Endodermal cell (in vitro differentiated cells): ENCODE measurements around the gene MAP3K3. TPM values are rescaled to one million over a fixed set of nuclear protein-coding genes. Genes with fewer than 3 reads are reported as not detected.

Experiments used
- DNase-seq: peaks from one replicate; pipeline ENCODE4 v3.0.0-alpha.2; 2017
- H3K27ac ChIP-seq: 2 replicates; pipeline ENCODE4 v1.5.1; 2013; ENCODE audit warnings: mild to moderate bottlenecking, low read depth, low read length, moderate library complexity
- H3K27me3 ChIP-seq: 2 replicates; pipeline ENCODE4 v1.6.1; 2013; ENCODE audit warnings: mild to moderate bottlenecking, low read length, moderate library complexity; ENCODE audit not compliant: insufficient read depth, control insufficient read depth, poor library complexity, severe bottlenecking
- H3K36me3 ChIP-seq: 2 replicates; pipeline ENCODE4 v1.7.0; 2013; ENCODE audit warnings: mild to moderate bottlenecking, low read length, moderate library complexity; ENCODE audit not compliant: control insufficient read depth, insufficient read depth
- H3K4me1 ChIP-seq: one replicate; pipeline ENCODE4 v1.7.0; 2013; ENCODE audit warnings: low read length; ENCODE audit not compliant: control insufficient read depth, insufficient read depth
- H3K4me3 ChIP-seq: 2 replicates; pipeline ENCODE4 v1.5.1; 2013; ENCODE audit warnings: mild to moderate bottlenecking, low read length, moderate library complexity
- H3K9ac ChIP-seq: 2 replicates; pipeline ENCODE4 v1.6.1; 2013; ENCODE audit warnings: mild to moderate bottlenecking, low read length, moderate library complexity; ENCODE audit not compliant: poor library complexity, severe bottlenecking; ENCODE audit errors: extremely low read depth
- H3K9me3 ChIP-seq: 2 replicates; pipeline ENCODE4 v1.6.1; 2013; ENCODE audit warnings: mild to moderate bottlenecking, low read length, moderate library complexity; ENCODE audit not compliant: control insufficient read depth
- H3K27ac Mint-ChIP-seq: 2 replicates; pipeline ENCODE4 v1.8.0; 2020; ENCODE audit warnings: mixed read lengths
- H3K27me3 Mint-ChIP-seq: 2 replicates; pipeline ENCODE4 v1.8.0; 2021; ENCODE audit warnings: mild to moderate bottlenecking, mixed read lengths; ENCODE audit not compliant: insufficient read depth
- H3K36me3 Mint-ChIP-seq: 2 replicates; pipeline ENCODE4 v1.8.0; 2020; ENCODE audit warnings: low read depth, mixed read lengths
- H3K4me1 Mint-ChIP-seq: 2 replicates; pipeline ENCODE4 v1.8.0; 2020; ENCODE audit warnings: mixed read lengths
- H3K4me3 Mint-ChIP-seq: 2 replicates; pipeline ENCODE4 v1.8.0; 2020; ENCODE audit warnings: mild to moderate bottlenecking, moderate library complexity, mixed read lengths
- H3K9me3 Mint-ChIP-seq: 2 replicates; pipeline ENCODE4 v1.8.0; 2020; ENCODE audit warnings: mild to moderate bottlenecking, mixed read lengths
- WGBS, 2 experiments: methylation state at CpG; one replicate each; pipeline versions ENCODE4 v1.1.5 to v1.1.7; 2013; ENCODE audit warnings: missing lambda C conversion rate in 2 of 2, mixed read lengths in 1 of 2; ENCODE audit not compliant: insufficient coverage in 1 of 2, insufficient read length in 1 of 2; 5-methylcytosine and 5-hydroxymethylcytosine counted together
- total RNA-seq, 2 donors: library from RNA; stranded (reverse); fragmentation: NEBNext Ultra II Directional in 1 of 2; extraction: Animal tissue kit (Norgen Biotek cat#: 25700) in 1 of 2; gene quantifications; 2 replicates in 1 of 2; 3 replicates in 1 of 2; pipeline ENCODE4 v1.2.1, GENCODE V29; 2021
- TF ChIP-seq, protein P1 (sequence below): fragments of 200-600 bp; sonication (generic); conservative IDR thresholded peaks from 2 replicates; pipeline ENCODE4 v1.5.0; 2021; ENCODE audit warnings: antibody characterized with exemption, mild to moderate bottlenecking

MAP3K3 gene
- total RNA-seq, 2 donors from 2014 or later, result 19.9 to 23.3 TPM

DNA sequence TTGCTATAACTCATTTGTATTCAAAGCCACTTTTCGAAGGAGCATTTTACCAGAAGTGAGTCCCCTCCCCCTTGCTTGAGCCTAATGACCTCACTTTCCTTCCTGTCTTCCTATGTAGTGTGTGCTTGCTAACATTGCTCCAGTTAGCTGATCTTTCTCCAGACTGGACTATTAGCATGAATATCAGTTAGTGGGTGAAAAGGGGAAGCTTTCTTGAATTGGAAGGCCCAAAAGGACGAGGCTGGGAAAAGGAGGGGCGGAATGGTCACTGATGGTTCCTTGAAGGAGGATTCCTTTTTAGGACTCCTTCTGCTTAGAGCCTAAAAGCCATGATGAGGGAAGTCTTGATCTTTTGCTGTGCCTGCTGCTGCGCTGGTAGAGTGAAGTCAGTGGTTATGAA lies 11.9 kb downstream of the MAP3K3 start:
- no peaks in the 10 kb centered on the region for H3K9me3 Mint-ChIP-seq
- H3K4me1 ChIP-seq, result peaks cover 22% of the 10 kb centered on the region
- H3K4me3 ChIP-seq, result no peak overlapping the region
- DNase-seq, result no peak
- WGBS, 2 experiments, result 58 to 61% methylated on average over 4 of the region's 4 CpGs
- H3K27ac ChIP-seq, result peak overlapping the region; percentile 41
- peaks cover 20% of the 10 kb centered on the region for H3K27me3 ChIP-seq
- peaks cover 3% of the 10 kb centered on the region for H3K27me3 Mint-ChIP-seq
- peak overlapping the region; percentile 80 for H3K27ac Mint-ChIP-seq
- H3K36me3 ChIP-seq, result peaks cover 25% of the 10 kb centered on the region
- peaks cover 7% of the 10 kb centered on the region for H3K36me3 Mint-ChIP-seq
- H3K9me3 ChIP-seq, result no peaks in the 10 kb centered on the region
- TF ChIP-seq, protein P1, sequence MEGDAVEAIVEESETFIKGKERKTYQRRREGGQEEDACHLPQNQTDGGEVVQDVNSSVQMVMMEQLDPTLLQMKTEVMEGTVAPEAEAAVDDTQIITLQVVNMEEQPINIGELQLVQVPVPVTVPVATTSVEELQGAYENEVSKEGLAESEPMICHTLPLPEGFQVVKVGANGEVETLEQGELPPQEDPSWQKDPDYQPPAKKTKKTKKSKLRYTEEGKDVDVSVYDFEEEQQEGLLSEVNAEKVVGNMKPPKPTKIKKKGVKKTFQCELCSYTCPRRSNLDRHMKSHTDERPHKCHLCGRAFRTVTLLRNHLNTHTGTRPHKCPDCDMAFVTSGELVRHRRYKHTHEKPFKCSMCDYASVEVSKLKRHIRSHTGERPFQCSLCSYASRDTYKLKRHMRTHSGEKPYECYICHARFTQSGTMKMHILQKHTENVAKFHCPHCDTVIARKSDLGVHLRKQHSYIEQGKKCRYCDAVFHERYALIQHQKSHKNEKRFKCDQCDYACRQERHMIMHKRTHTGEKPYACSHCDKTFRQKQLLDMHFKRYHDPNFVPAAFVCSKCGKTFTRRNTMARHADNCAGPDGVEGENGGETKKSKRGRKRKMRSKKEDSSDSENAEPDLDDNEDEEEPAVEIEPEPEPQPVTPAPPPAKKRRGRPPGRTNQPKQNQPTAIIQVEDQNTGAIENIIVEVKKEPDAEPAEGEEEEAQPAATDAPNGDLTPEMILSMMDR, result no peak
- H3K9ac ChIP-seq, result no peak overlapping the region
- H3K4me3 Mint-ChIP-seq, result no peak overlapping the region
- peaks cover 49% of the 10 kb centered on the region for H3K4me1 Mint-ChIP-seq

DNA sequence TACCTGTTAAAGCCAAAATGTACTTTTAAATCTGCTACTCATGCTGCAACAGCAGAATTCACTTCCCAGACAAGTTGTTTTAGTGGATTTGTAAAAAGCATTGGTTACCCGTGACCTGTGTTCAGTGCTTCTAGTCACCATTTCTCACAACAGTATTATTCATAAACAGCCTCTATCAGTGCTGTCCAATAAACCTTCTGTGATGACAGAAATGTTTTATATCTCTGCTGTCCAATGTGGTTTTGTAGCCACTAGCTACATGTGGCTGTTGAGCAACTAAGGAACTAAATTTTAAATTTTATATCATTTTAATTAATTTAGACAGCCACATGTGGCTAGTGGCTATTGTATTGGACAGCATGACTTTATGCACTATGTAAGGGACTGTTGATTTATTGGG lies 12.6 kb downstream of the MAP3K3 start:
- Mint-ChIP-seq H3K4me3 (no peak overlapping the region), H3K27ac (no peak overlapping the region), H3K27me3 (peaks cover 4% of the 10 kb centered on the region), H3K36me3 (peaks cover 7% of the 10 kb centered on the region), H3K9me3 (no peaks in the 10 kb centered on the region), H3K4me1 (peaks cover 52% of the 10 kb centered on the region)
- Histone ChIP-seq H3K4me1 (peaks cover 22% of the 10 kb centered on the region), H3K36me3 (peaks cover 25% of the 10 kb centered on the region), H3K9me3 (no peaks in the 10 kb centered on the region), H3K27ac (no peak overlapping the region), H3K27me3 (peaks cover 22% of the 10 kb centered on the region), H3K9ac (no peak overlapping the region), H3K4me3 (no peak overlapping the region)
- WGBS, 2 experiments, result 100% methylated on average over 1 of the region's 1 CpG
- TF ChIP-seq, protein P1, result no peak
- DNase-seq, result no peak

DNA sequence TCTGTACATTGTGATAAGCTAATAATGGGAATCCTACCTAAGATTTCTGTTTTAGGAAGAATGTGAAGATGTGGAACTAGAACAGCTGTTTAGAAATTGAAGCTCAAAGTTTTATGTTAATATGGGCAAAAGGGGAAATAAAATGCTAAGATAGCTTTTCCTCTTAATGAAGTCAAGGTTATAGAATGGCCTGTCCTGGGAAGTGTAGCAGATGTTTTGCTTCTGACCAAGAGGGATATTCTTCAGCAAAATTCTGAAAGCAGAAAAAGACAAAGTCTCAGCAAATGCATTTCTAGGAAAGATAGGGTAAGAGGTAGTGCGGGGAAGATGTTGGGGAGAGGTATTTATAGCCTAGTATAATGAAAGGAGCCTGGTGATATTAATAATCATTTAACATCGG lies 13.1 kb downstream of the MAP3K3 start:
- Mint-ChIP-seq H3K27ac (no peak overlapping the region), H3K27me3 (peaks cover 7% of the 10 kb centered on the region), H3K4me3 (no peak overlapping the region), H3K4me1 (peaks cover 52% of the 10 kb centered on the region), H3K36me3 (peaks cover 7% of the 10 kb centered on the region), H3K9me3 (no peaks in the 10 kb centered on the region)
- Histone ChIP-seq H3K9me3 (no peaks in the 10 kb centered on the region), H3K36me3 (peaks cover 25% of the 10 kb centered on the region), H3K9ac (no peak overlapping the region), H3K4me3 (no peak overlapping the region), H3K27me3 (peaks cover 26% of the 10 kb centered on the region), H3K27ac (no peak overlapping the region), H3K4me1 (peaks cover 22% of the 10 kb centered on the region)
- DNase-seq, result no peak
- TF ChIP-seq, protein P1, result no peak
- WGBS, 2 experiments, result 100% methylated on average over 1 of the region's 2 CpGs; no CpG with 5 or more reads in 1 of the 2 experiments
